Small intestine (tissue), 7 donors: ENCODE data around the gene PPIF. TPM values are rescaled to one million over a fixed set of nuclear protein-coding genes. Genes with fewer than 3 reads are reported as not detected.

ENCODE experiments used
- DNase-seq, 2 donors: peaks; one replicate each; pipeline versions ENCODE4 v3.0.0 to v3.0.0-alpha.2; 2013
- FAIRE-seq: peaks from 2 replicates; lab custom pipeline; 2012; peaks lifted over from hg19 to GRCh38; lab: Jason Lieb, UNC
- H3K27ac ChIP-seq, 3 donors: one replicate each; pipeline ENCODE4 v1.5.1; 2013; ENCODE audit warnings: low read length in 2 of 3, mild to moderate bottlenecking in 2 of 3, control low read depth in 1 of 3, inconsistent platforms in 1 of 3, low read depth in 1 of 3, moderate library complexity in 1 of 3
- H3K27me3 ChIP-seq, 3 donors: one replicate each; pipeline ENCODE4 v1.6.1; 2013; ENCODE audit warnings: low read length in 3 of 3, inconsistent platforms in 1 of 3; ENCODE audit not compliant: control insufficient read depth in 3 of 3, insufficient read depth in 3 of 3
- H3K36me3 ChIP-seq, 3 donors: one replicate each; pipeline ENCODE4 v1.6.1; 2013; ENCODE audit warnings: low read length in 3 of 3, inconsistent platforms in 1 of 3, low read depth in 1 of 3, mild to moderate bottlenecking in 1 of 3, moderate library complexity in 1 of 3; ENCODE audit not compliant: control insufficient read depth in 3 of 3, insufficient read depth in 2 of 3
- H3K4me1 ChIP-seq, 3 donors: one replicate each; pipeline ENCODE4 v1.6.1; 2013; ENCODE audit warnings: low read length in 2 of 3, inconsistent platforms in 1 of 3, low read depth in 1 of 3, mild to moderate bottlenecking in 1 of 3, moderate library complexity in 1 of 3; ENCODE audit not compliant: control insufficient read depth in 3 of 3, insufficient read depth in 2 of 3
- H3K4me3 ChIP-seq, 3 donors: one replicate each; pipeline ENCODE4 v1.5.1; 2013; ENCODE audit warnings: low read length in 3 of 3, control low read depth in 1 of 3, inconsistent platforms in 1 of 3, low read depth in 1 of 3, mild to moderate bottlenecking in 1 of 3, moderate library complexity in 1 of 3
- H3K9me3 ChIP-seq, 2 donors: one replicate each; pipeline ENCODE4 v1.6.1; 2013; ENCODE audit warnings: low read depth in 1 of 2, low read length in 1 of 2; ENCODE audit not compliant: control insufficient read depth in 2 of 2, insufficient read depth in 1 of 2
- WGBS, 3 donors: extraction: QIAGEN DNeasy Blood & Tissue Kit; methylation state at CpG; one replicate each; pipeline ENCODE4 v1.1.7; 2013; 5-methylcytosine and 5-hydroxymethylcytosine counted together
- polyA plus RNA-seq, 4 donors: library from polyadenylated mRNA; stranded (reverse) in 3 of 4; unstranded in 1 of 4; fragments of 200-250 nt in 3 of 4; fragments of 120-200 nt in 1 of 4; gene quantifications; one replicate each; pipeline versions ENCODE4 v1.2.1 to v1.2.3, GENCODE V29; 2013
- donor health status: healthy with polysubstance abuse.
- donor health status: control.
- donor health status: control.
- donor health status: Bipolar disorder and iron deficiency.
- donor health status: healthy.

The PPIF gene
- polyA plus RNA-seq, 4 donors = 35.3 to 75.5 (median 57.1) TPM

DNA sequence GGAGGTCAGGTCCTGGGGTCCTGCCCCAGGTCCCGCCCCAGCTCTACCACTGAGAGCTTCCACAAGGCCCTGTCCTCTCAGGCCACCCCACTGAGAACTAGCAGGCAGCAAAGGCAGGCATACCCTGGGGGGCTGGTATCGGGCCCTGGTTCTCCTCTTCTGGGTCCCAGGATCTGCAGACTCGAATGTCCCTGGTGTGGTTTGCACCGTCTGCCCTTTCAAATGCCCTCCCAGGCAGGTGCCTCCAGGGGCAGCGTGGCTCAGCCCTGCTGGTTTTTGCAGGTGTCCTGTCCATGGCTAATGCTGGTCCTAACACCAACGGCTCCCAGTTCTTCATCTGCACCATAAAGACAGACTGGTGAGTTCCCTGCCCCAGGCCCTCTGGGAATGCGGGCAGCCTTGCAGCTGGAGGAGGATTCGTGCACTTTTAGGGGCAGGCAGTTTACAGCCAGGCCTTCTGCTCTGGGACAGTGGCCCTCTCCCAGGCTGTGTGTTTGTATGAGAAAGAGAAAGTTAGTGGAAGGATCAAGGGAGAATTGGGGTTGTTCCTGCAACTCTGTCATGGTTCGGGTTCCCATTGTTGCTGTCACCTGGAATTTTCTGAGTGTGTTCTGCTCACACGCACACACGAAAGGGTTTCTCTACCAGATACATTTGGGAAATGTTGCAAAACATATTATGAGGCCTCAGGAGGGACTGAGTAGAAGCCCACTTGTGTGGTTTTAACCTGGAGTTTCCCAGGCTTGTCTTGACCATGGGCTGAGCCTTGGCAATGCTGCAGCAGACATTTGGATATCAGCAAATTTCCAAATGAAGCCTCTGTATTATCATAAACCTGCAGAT is 5.0 kb downstream of the PPIF start:
- no peak for DNase-seq
- H3K36me3 ChIP-seq = peaks cover 15 to 78% (median 25%) of the 10 kb centered on the region in 3 donors

GRCh38 chr10:79353000-79353406 is 5.7 kb downstream of the PPIF start:
- Histone ChIP-seq H3K27ac (no peak overlapping the region), H3K36me3 (peaks cover 15 to 78% (median 27%) of the 10 kb centered on the region in 3 donors), H3K4me1 (peaks cover 3 to 18% (median 7%) of the 10 kb centered on the region in 3 donors), H3K9me3 (peaks cover 0 to 7% of the 10 kb centered on the region in 2 donors), H3K27me3 (no peaks in the 10 kb centered on the region), H3K4me3 (no peak overlapping the region)
- DNase-seq = no peak
- WGBS, 3 donors = 87 to 91% (median 89%) methylated on average over 7 to 8 of the region's 8 CpGs
- no peak for FAIRE-seq

More for the DNA sequence above, 5.0 kb downstream of the PPIF start:
- 94 to 96% (median 95%) methylated on average over 11 of the region's 11 CpGs for WGBS, 3 donors
- H3K4me1 ChIP-seq = peaks cover 3 to 18% (median 7%) of the 10 kb centered on the region in 3 donors
- H3K4me3 ChIP-seq = no peak overlapping the region
- FAIRE-seq = no peak
- peaks cover 0 to 7% of the 10 kb centered on the region in 2 donors for H3K9me3 ChIP-seq
- H3K27ac ChIP-seq = no peak overlapping the region
- H3K27me3 ChIP-seq = no peaks in the 10 kb centered on the region

- peaks cover 15 to 78% (median 27%) of the 10 kb centered on the region in 3 donors for H3K36me3 ChIP-seq
- no peak overlapping the region for H3K27ac ChIP-seq
- no peak for FAIRE-seq
- H3K4me1 ChIP-seq = peaks cover 0 to 21% (median 3%) of the 10 kb centered on the region in 3 donors
- DNase-seq = no peak
- H3K9me3 ChIP-seq = peaks cover 0 to 7% of the 10 kb centered on the region in 2 donors
- 85 to 93% (median 89%) methylated on average over 11 of the region's 11 CpGs for WGBS, 3 donors
- no peaks in the 10 kb centered on the region for H3K27me3 ChIP-seq
- H3K4me3 ChIP-seq = no peak overlapping the region
Observed at GRCh38 chr10:79353726-79354125, 6.5 kb downstream of the PPIF start.

- Histone ChIP-seq H3K27ac (no peak overlapping the region), H3K36me3 (peaks cover 15 to 74% (median 27%) of the 10 kb centered on the region in 3 donors), H3K4me1 (peaks cover 0 to 20% (median 0%) of the 10 kb centered on the region in 3 donors), H3K4me3 (no peak overlapping the region), H3K9me3 (peaks cover 0 to 7% of the 10 kb centered on the region in 2 donors), H3K27me3 (no peaks in the 10 kb centered on the region)
- DNase-seq (no peak), FAIRE-seq (no peak)
- 47 to 55% (median 49%) methylated on average over 3 of the region's 3 CpGs for WGBS, 3 donors
Observed at GRCh38 chr10:79354141-79354540, 6.9 kb downstream of the PPIF start.

DNA sequence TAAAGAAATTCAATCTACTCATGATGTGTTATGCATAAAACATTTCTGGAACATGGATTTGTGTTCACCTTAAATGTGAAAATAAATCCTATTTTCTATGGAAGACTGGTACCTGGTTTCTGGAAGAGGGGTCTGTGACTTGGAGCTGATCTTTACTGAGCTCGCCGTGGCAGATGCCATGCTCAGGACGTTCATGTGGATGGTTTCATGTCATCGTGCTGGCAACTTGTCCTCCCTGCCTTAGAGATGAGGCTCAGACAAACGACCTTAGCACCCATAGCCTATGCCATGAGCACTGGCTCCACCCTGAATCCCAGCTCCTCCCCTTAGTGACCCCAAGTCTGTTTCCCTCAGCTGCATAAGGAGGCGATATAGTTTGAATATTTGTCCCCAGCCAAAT is 7.3 kb downstream of the PPIF start:
- Histone ChIP-seq H3K36me3 (peaks cover 15 to 69% (median 27%) of the 10 kb centered on the region in 3 donors), H3K27ac (no peak overlapping the region), H3K4me3 (no peak overlapping the region), H3K9me3 (peaks cover 0 to 7% of the 10 kb centered on the region in 2 donors), H3K27me3 (no peaks in the 10 kb centered on the region), H3K4me1 (peaks cover 0 to 18% (median 0%) of the 10 kb centered on the region in 3 donors)
- FAIRE-seq (no peak), DNase-seq (no peak)
- WGBS, 3 donors = 84 to 93% (median 91%) methylated on average over 6 of the region's 6 CpGs

DNA sequence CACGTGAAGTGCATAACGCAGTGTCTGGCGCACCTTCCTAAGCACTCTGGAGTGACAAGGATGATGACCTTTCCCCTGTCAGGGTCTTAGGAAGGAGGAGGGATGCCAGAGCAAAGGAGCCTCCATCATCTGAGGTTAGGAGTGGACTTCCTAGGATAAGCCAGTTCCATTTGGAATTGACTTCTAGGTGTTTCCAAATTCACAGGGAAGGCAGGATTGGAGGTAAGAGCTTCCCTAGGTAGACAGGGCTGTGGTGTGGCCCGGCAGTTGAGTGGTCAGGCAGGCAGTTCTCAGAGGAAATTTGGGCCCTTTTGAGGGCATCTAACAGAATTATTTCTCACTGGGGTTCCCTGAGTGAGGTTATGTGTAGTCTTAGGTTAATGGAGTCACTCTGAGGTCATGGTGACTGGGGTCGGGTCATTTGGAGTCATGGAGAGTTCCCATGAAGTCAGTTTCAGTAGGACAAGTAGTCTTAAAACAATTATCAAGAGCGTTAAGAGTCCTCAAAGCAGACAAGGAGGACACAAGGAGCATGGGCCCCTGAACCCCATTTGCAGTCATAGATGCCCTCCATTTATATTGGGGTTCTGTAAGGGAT is 8.2 kb downstream of the PPIF start:
- Histone ChIP-seq H3K27ac (no peak overlapping the region), H3K27me3 (no peaks in the 10 kb centered on the region), H3K4me1 (peaks cover 0 to 13% (median 0%) of the 10 kb centered on the region in 3 donors), H3K4me3 (no peak overlapping the region), H3K9me3 (peaks cover 0 to 7% of the 10 kb centered on the region in 2 donors), H3K36me3 (peaks cover 15 to 66% (median 22%) of the 10 kb centered on the region in 3 donors)
- DNase-seq (no peak), FAIRE-seq (no peak)
- 89 to 92% (median 92%) methylated on average over 6 of the region's 6 CpGs for WGBS, 3 donors

- Histone ChIP-seq H3K27ac (no peak overlapping the region), H3K9me3 (peaks cover 0 to 7% of the 10 kb centered on the region in 2 donors), H3K27me3 (no peaks in the 10 kb centered on the region), H3K36me3 (peaks cover 15 to 61% (median 18%) of the 10 kb centered on the region in 3 donors), H3K4me3 (no peak overlapping the region), H3K4me1 (peaks cover 0 to 13% (median 0%) of the 10 kb centered on the region in 3 donors)
- 80 to 92% (median 85%) methylated on average over 5 of the region's 5 CpGs for WGBS, 3 donors
- no peak for DNase-seq
- FAIRE-seq = no peak
Observed at GRCh38 chr10:79356104-79356503, 8.8 kb downstream of the PPIF start.

- Histone ChIP-seq H3K27ac (no peak overlapping the region), H3K36me3 (peaks cover 13 to 50% (median 14%) of the 10 kb centered on the region in 3 donors), H3K4me3 (no peak overlapping the region), H3K9me3 (peaks cover 0 to 7% of the 10 kb centered on the region in 2 donors), H3K4me1 (peaks cover 0 to 13% (median 0%) of the 10 kb centered on the region in 3 donors), H3K27me3 (no peaks in the 10 kb centered on the region)
- 96 to 99% (median 97%) methylated on average over 9 of the region's 9 CpGs for WGBS, 3 donors
- DNase-seq = no peak
- no peak for FAIRE-seq
Observed at GRCh38 chr10:79357180-79357579, 9.9 kb downstream of the PPIF start.
